Measurements from ENCODE around the gene PTGS2. TPM values are rescaled to one million over a fixed set of nuclear protein-coding genes. Genes with fewer than 3 reads are reported as not detected.
"Not testable (repeated sequence)": the region's sequence is repeated elsewhere in the genome, so short reads cannot be mapped to it uniquely, and the experiment has no call there.

Gene PTGS2
- total and polyA plus RNA-seq, 11 donors: 0.15 to 4.2 (median 0.56) TPM

- Histone ChIP-seq H3K27me3 (no peaks in the 10 kb centered on the region), H3K9me3 (peaks cover 0 to 5% (median 0%) of the 10 kb centered on the region in 12 donors), H3K4me3 (no peak overlapping the region), H3K27ac (no peak overlapping the region), H3K36me3 (peaks cover 0 to 42% (median 2%) of the 10 kb centered on the region in 9 donors), H3K4me1 (no peaks in the 10 kb centered on the region)
- no peak for ATAC-seq
- WGBS, 4 donors: 90 to 95% (median 93%) methylated on average over 2 of the region's 2 CpGs
- intact Hi-C loops (cut with DNase I): no loop called here
- DNase-seq: no peak
- no peak for TF ChIP-seq POLR2A (IDR thresholded peaks at IDR 0.05)
- TF ChIP-seq, protein P1, sequence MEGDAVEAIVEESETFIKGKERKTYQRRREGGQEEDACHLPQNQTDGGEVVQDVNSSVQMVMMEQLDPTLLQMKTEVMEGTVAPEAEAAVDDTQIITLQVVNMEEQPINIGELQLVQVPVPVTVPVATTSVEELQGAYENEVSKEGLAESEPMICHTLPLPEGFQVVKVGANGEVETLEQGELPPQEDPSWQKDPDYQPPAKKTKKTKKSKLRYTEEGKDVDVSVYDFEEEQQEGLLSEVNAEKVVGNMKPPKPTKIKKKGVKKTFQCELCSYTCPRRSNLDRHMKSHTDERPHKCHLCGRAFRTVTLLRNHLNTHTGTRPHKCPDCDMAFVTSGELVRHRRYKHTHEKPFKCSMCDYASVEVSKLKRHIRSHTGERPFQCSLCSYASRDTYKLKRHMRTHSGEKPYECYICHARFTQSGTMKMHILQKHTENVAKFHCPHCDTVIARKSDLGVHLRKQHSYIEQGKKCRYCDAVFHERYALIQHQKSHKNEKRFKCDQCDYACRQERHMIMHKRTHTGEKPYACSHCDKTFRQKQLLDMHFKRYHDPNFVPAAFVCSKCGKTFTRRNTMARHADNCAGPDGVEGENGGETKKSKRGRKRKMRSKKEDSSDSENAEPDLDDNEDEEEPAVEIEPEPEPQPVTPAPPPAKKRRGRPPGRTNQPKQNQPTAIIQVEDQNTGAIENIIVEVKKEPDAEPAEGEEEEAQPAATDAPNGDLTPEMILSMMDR (IDR thresholded peaks at IDR 0.05): no peak
Measured at GRCh38 chr1:186671136-186671825, 8.9 kb downstream of the PTGS2 start.

DNA sequence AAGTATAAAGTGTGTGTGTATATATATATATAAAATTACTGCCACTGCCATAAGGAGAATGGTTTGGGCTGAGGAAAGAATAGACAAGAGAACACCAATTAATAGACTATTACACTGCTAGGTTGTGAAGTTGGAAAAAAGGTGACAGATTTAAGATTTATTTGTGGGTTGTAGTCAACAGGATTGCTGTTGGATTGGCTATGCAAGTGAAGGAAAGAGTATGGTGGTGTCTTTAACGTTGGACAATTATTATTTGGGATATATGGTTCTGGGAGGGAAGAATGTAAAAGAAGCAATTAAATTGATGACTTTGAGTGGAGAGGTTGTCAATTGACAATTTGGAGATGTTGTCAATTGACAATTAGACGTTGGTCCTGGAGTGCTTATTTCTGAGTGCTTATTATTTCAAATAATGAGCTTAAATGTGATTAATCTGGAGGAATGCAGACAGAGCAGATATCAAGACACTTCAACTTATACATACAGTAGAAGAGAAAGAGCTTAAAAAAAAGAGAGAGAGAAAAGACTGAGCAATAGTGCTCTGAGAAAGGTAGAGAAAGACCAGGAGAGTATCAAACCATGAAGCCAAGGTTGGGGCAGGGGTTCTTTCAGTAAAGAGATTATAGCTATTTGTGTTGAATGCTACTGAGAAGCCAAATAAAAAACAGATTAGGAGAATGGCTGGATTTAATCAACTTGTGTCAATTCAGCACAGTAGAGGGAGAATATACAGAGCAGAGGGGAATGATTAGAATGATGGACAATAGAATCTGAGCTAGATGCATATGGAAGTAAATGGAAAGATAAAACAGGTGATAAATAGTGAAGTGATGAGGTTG, 9.7 kb downstream of the PTGS2 start:
- ATAC-seq: no peak
- no peak for DNase-seq
- H3K36me3 ChIP-seq: peaks cover 0 to 34% (median 2%) of the 10 kb centered on the region in 9 donors
- no peak overlapping the region for H3K27ac ChIP-seq
- TF ChIP-seq, protein P1 (IDR thresholded peaks at IDR 0.05): no peak
- no peak for TF ChIP-seq POLR2A (IDR thresholded peaks at IDR 0.05)
- H3K27me3 ChIP-seq: no peaks in the 10 kb centered on the region
- no peak overlapping the region for H3K4me3 ChIP-seq
- intact Hi-C loops (cut with DNase I): no loop called here
- H3K9me3 ChIP-seq: peaks cover 0 to 5% (median 0%) of the 10 kb centered on the region in 12 donors
- H3K4me1 ChIP-seq: no peaks in the 10 kb centered on the region
- 56 to 68% (median 67%) methylated on average over 2 of the region's 2 CpGs for WGBS, 4 donors

DNA sequence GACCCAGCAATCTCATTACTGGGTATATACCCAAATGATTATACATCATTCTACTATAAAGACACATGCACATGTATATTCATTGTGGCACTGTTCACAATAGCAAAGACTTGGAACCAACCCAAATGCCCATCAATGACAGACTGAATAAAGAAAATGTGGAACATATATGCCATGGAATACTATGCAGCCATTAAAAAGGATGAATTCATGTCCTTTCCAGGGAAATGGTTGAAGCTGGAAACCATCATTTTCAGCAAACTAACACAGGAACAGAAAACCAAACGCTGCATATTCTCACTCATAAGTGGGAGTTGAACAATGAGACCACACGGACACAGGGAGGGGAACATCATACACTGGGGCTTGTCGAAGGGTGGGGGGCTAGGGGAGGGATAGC, 10.4 kb downstream of the PTGS2 start:
- H3K36me3 ChIP-seq: peaks cover 0 to 27% (median 0%) of the 10 kb centered on the region in 9 donors
- H3K9me3 ChIP-seq; H3K4me1 ChIP-seq; H3K27me3 ChIP-seq; intact Hi-C loops (cut with DNase I); DNase-seq; ATAC-seq; H3K27ac ChIP-seq; H3K4me3 ChIP-seq: not testable (repeated sequence)
- WGBS, 4 donors: 87 to 90% (median 89%) methylated on average over 3 of the region's 3 CpGs

GRCh38 chr1:186664217-186664616, 16.0 kb downstream of the PTGS2 start:
- H3K27me3 ChIP-seq; ATAC-seq; H3K4me1 ChIP-seq; H3K4me3 ChIP-seq; intact Hi-C loops (cut with DNase I); H3K9me3 ChIP-seq; H3K36me3 ChIP-seq; DNase-seq; H3K27ac ChIP-seq: not testable (repeated sequence)
- 78 to 91% (median 88%) methylated on average over 8 of the region's 8 CpGs for WGBS, 4 donors

DNA sequence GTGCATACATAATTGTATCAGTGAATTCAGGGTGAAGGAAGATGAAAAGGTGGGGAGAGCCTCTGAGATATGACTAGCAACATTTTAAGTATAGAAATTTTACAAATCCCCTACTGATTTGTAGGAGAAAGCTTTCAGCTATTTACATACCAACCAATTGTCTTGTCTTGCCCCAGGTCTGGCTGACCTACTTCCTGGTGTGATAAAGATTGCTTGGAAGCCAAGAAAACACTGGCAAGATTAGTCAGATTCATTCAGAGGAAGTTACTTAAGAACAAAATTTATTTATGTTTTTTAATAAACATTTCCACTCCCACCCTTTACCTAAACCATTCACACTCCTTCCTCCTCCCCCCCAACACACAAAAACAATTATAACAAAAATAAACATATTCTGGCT, 17.5 kb downstream of the PTGS2 start:
- Histone ChIP-seq H3K36me3 (no peaks in the 10 kb centered on the region), H3K4me3 (no peak overlapping the region), H3K9me3 (peaks cover 0 to 4% (median 0%) of the 10 kb centered on the region in 12 donors), H3K4me1 (peaks cover 0 to 10% (median 0%) of the 10 kb centered on the region in 12 donors), H3K27me3 (no peaks in the 10 kb centered on the region), H3K27ac (no peak overlapping the region)
- TF ChIP-seq POLR2A (IDR thresholded peaks at IDR 0.05): no peak
- TF ChIP-seq, protein P1 (IDR thresholded peaks at IDR 0.05): no peak
- intact Hi-C loops (cut with DNase I): no loop called here
- ATAC-seq (no peak), DNase-seq (no peak)

Measured in heart left ventricle (tissue), 16 donors.